ENCODE results near the gene MVB12B. TPM values are rescaled to one million over a fixed set of nuclear protein-coding genes. Genes with fewer than 3 reads are reported as not detected.
A peak's percentile ranks its signal among the peaks of the same experiment; 100 is the strongest.

Gene MVB12B
- total and polyA plus RNA-seq, 2 of the 13 experiments (the other 11 are each of a cell fraction or from before 2014, with no cell fraction given), result 12.1 to 30.1 TPM

DNA sequence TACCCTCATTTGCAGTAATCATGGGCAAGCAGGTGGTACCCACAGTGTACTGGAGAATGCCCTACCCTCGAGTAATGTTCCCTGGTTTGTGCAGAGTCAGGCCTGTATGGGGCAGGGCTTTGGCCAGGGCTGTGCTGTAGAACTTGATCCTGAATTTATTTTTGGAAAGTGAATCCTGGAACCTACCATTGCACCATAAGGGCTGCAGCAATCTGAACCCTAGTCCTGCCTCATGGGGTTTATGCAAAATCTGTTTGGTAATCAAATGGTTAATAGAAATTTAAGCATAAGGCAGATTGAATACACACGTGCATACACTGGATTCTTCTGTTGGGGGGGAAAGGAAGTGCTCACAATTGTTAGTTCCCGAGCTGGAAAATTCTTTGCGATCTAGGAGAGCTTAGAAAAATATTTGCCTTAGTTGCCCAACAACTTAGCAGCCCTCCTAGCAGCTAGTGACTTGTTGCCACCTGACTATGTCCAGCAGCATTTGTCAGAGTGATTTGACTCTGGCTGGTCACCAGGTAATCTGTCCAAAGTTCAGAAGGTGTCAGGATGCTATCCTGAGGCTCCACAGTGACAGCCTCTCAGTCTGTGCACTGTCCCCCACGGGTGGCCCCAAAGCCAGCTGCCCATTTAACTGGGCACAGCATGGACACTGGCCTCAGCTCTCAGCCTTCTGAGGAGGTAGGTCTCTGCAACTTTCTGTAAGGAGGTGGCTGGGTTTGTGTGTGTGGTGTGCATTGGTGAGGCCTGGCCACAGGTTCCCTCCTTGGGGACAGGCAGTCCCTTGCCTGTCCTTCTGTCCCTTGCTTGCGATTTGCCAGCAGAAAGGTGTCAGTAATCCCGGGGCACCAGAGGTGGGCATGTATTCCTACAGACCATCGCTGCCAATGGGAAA is 8.3 kb downstream of the MVB12B start (continued):
- TF ChIP-seq, protein P1, sequence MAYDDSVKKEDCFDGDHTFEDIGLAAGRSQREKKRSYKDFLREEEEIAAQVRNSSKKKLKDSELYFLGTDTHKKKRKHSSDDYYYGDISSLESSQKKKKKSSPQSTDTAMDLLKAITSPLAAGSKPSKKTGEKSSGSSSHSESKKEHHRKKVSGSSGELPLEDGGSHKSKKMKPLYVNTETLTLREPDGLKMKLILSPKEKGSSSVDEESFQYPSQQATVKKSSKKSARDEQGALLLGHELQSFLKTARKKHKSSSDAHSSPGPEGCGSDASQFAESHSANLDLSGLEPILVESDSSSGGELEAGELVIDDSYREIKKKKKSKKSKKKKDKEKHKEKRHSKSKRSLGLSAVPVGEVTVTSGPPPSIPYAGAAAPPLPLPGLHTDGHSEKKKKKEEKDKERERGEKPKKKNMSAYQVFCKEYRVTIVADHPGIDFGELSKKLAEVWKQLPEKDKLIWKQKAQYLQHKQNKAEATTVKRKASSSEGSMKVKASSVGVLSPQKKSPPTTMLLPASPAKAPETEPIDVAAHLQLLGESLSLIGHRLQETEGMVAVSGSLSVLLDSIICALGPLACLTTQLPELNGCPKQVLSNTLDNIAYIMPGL (CRISPR knock-in tag; IDR thresholded peaks at IDR 0.05; ENCODE audit: borderline replicate concordance in 1 of 2, low read depth in 1 of 2), result peak; percentile 24 to 76; a peak in 2 of 4 replicates
- TF ChIP-seq ELF3 (CRISPR knock-in tag; IDR thresholded peaks at IDR 0.05), result peak; percentile 62; the same call in 1 of the 2 replicates
- TF ChIP-seq STAT5B (CRISPR knock-in tag; IDR thresholded peaks at IDR 0.05), result no peak
- no peak for TF ChIP-seq NR1H2 (CRISPR knock-in tag; IDR thresholded peaks at IDR 0.05; ENCODE audit: borderline replicate concordance, low read depth)
- TF ChIP-seq EP300 (IDR thresholded peaks at IDR 0.05; ENCODE audit: low read depth in 2 of 2, low read length in 2 of 2), result peak; percentile 11 to 82; a peak in 3 of 4 replicates
- peak; percentile 74; the same call in 1 of the 2 replicates for TF ChIP-seq EP300 (CRISPR knock-in tag; IDR thresholded peaks at IDR 0.05; ENCODE audit: borderline replicate concordance)
- TF ChIP-seq PHF20 (CRISPR knock-in tag; IDR thresholded peaks at IDR 0.05), result peak; percentile 34; the same call in 1 of the 2 replicates
- peak; percentile 80 for TF ChIP-seq HDAC1 (CRISPR knock-in tag; IDR thresholded peaks at IDR 0.05)
- TF ChIP-seq SAP130 (CRISPR knock-in tag; IDR thresholded peaks at IDR 0.05; ENCODE audit: low read depth), result peak; percentile 95
- TF ChIP-seq ZNF816 (CRISPR knock-in tag; IDR thresholded peaks at IDR 0.05; ENCODE audit: borderline replicate concordance), result peak; percentile 90
- TF ChIP-seq HMG20A (CRISPR knock-in tag; IDR thresholded peaks at IDR 0.05; ENCODE audit: borderline replicate concordance), result peak; percentile 80
- peak; percentile 71; the same call in 2 of the 3 replicates for TF ChIP-seq MXI1 (IDR thresholded peaks at IDR 0.05; ENCODE audit: borderline replicate concordance, low read depth, low read length)
- TF ChIP-seq SPEN (CRISPR knock-in tag; IDR thresholded peaks at IDR 0.05; ENCODE audit: low read depth), result peak; percentile 77
- TF ChIP-seq, protein P2, sequence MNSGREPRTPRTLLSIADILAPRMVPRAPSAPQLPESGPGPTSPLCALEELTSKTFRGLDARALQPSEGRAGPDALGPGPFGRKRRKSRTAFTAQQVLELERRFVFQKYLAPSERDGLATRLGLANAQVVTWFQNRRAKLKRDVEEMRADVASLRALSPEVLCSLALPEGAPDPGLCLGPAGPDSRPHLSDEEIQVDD (CRISPR knock-in tag; IDR thresholded peaks at IDR 0.05; ENCODE audit: borderline replicate concordance), result no peak
- no peak for TF ChIP-seq SP2 (CRISPR knock-in tag; IDR thresholded peaks at IDR 0.05)
- TF ChIP-seq TMF1 (CRISPR knock-in tag; IDR thresholded peaks at IDR 0.05; ENCODE audit: low read depth), result no peak; the same call in 1 of the 2 replicates
- TF ChIP-seq SAFB2 (CRISPR knock-in tag; IDR thresholded peaks at IDR 0.05; ENCODE audit: borderline replicate concordance, low read depth), result no peak
- no peak for TF ChIP-seq ATM (IDR thresholded peaks at IDR 0.05; ENCODE audit: borderline replicate concordance)
- no peak for TF ChIP-seq ZNF576 (CRISPR knock-in tag; IDR thresholded peaks at IDR 0.05)
- no peak for TF ChIP-seq ZNF446 (CRISPR knock-in tag; IDR thresholded peaks at IDR 0.05)
- TF ChIP-seq NONO (IDR thresholded peaks at IDR 0.05), result no peak
- peak; percentile 36 for TF ChIP-seq NONO (CRISPR knock-in tag; conservative IDR thresholded peaks at IDR 0.05)
- TF ChIP-seq TBX2 (CRISPR knock-in tag; IDR thresholded peaks at IDR 0.05; ENCODE audit: borderline replicate concordance), result peak; percentile 84
- TF ChIP-seq RFXANK (CRISPR knock-in tag; IDR thresholded peaks at IDR 0.05), result peak; percentile 95
- no peak for TF ChIP-seq CENPBD1 (CRISPR knock-in tag; IDR thresholded peaks at IDR 0.05; ENCODE audit: borderline replicate concordance, low read depth)
